K562 (cell line): ENCODE results near the gene CSF1R. TPM values are rescaled to one million over a fixed set of nuclear protein-coding genes. Genes with fewer than 3 reads are reported as not detected.

Experiments
- ARNT ChIP-seq, 2 experiments: fragments of 450-650 bp; IDR thresholded peaks; 2 replicates each; pipeline ENCODE4 v1.6.1; 2016; ENCODE audit warnings: mild to moderate bottlenecking in 1 of 2
- EP300 ChIP-seq: IDR thresholded peaks from 2 replicates; pipeline ENCODE4 v1.6.1; 2012; ENCODE audit warnings: low read length, improper control_type of control experiment
- ETS1 ChIP-seq: conservative IDR thresholded peaks from 2 replicates; pipeline ENCODE4 v1.6.1; 2011; ENCODE audit warnings: low read depth, mild to moderate bottlenecking, low read length; ENCODE audit not compliant: control insufficient read depth
- KLF16 ChIP-seq: IDR thresholded peaks from 2 replicates; pipeline ENCODE4 v1.6.1; 2016; ENCODE audit warnings: antibody characterized with exemption
- MNT ChIP-seq, 2 experiments: fragments of 450-650 bp; conservative IDR thresholded peaks; 2 replicates each; pipeline ENCODE4 v1.6.1; 2017; ENCODE audit warnings: mild to moderate bottlenecking in 2 of 2, moderate library complexity in 2 of 2
- NCOA1 ChIP-seq: fragments of 450-650 bp; IDR thresholded peaks from 2 replicates; pipeline ENCODE4 v1.6.1; 2016; ENCODE audit warnings: low read depth
- RNF219 ChIP-seq: fragments of 250-450 bp; sonication (Bioruptor Pico); IDR thresholded peaks from 2 replicates; pipeline ENCODE4 v1.5.0; 2022; ENCODE audit warnings: mild to moderate bottlenecking
- TFAP4 ChIP-seq: sonication (generic); formaldehyde crosslinking; IDR thresholded peaks from 2 replicates; pipeline ENCODE4 v1.8.0; 2022; ENCODE audit warnings: missing genetic modification reagents, mild to moderate bottlenecking, moderate library complexity, borderline replicate concordance
- ZNF830 ChIP-seq: fragments of 250-450 bp; sonication (Bioruptor Pico); IDR thresholded peaks from 2 replicates; pipeline ENCODE4 v1.5.0; 2021; ENCODE audit warnings: mild to moderate bottlenecking
- polyA plus RNA-seq, 8 experiments: library from polyadenylated mRNA; depleted of rRNA in 4 of 8; stranded (reverse) in 5 of 8; unstranded in 3 of 8; fragments of >200 nt; fragmentation: Nextera tagmentation in 2 of 8; fragmentation: Illumina TruSeq in 1 of 8; extraction: Ambion mirVana in 2 of 8; extraction: Trizol in 1 of 8; gene quantifications; 2 replicates each; pipeline versions ENCODE4 v1.2.1 to v1.2.3, GENCODE V29; 2011 to 2014; ENCODE audit warnings: inconsistent platforms in 1 of 8, missing spikeins in 1 of 8
- total RNA-seq, 7 experiments: library from RNA; depleted of rRNA in 6 of 7; stranded (reverse); fragments of >200 nt in 6 of 7; fragmentation: Illumina TruSeq in 2 of 7; extraction: Trizol in 2 of 7; gene quantifications; 2 replicates each; pipeline versions ENCODE4 v1.2.1 to v1.2.3, GENCODE V29; 2011 to 2021; ENCODE audit warnings: low replicate concordance in 1 of 7

Gene CSF1R
- total and polyA plus RNA-seq, 9 of the 15 experiments (the other 6 are each of a cell fraction or from before 2014, with no cell fraction given): 0.03 to 0.64 (median 0.20) TPM; not detected in 6

- 0 out of 2 replicates have a peak, but pooled peaks have one; percentile 36 for TF ChIP-seq ETS1
- TF ChIP-seq KLF16: peak; percentile 84; the same call in 1 of the 2 replicates
- TF ChIP-seq TFAP4 (CRISPR knock-in tag): peak; percentile 92
- peak; percentile 75; the same call in 1 of the 2 replicates for TF ChIP-seq EP300
- TF ChIP-seq ARNT (IDR thresholded peaks at IDR 0.05): peak; percentile 25 to 52; a peak in 2 of 4 replicates
- TF ChIP-seq MNT (conservative IDR thresholded peaks at IDR 0.05): peak; percentile 27 to 46; a peak in 2 of 4 replicates
- peak; percentile 46; the same call in 1 of the 2 replicates for TF ChIP-seq NCOA1
- no peak for TF ChIP-seq ZNF830 (CRISPR knock-in tag)
- TF ChIP-seq RNF219 (CRISPR knock-in tag): no peak
These were observed 59.6 kb downstream of the CSF1R start (continued) for GRCh38 chr5:150026682-150027172.
